Femur (tissue), 1 donor: ENCODE results near the gene HSD17B14.
A peak's percentile ranks its signal among the peaks of the same experiment; 100 is the strongest.
"Not testable (repeated sequence)": the region's sequence is repeated elsewhere in the genome, so short reads cannot be mapped to it uniquely, and the experiment has no call there.

Experiments used
- DNase-seq: peaks from one replicate; pipeline ENCODE4 v3.0.0-alpha.2; 2017

HSD17B14 gene

DNA sequence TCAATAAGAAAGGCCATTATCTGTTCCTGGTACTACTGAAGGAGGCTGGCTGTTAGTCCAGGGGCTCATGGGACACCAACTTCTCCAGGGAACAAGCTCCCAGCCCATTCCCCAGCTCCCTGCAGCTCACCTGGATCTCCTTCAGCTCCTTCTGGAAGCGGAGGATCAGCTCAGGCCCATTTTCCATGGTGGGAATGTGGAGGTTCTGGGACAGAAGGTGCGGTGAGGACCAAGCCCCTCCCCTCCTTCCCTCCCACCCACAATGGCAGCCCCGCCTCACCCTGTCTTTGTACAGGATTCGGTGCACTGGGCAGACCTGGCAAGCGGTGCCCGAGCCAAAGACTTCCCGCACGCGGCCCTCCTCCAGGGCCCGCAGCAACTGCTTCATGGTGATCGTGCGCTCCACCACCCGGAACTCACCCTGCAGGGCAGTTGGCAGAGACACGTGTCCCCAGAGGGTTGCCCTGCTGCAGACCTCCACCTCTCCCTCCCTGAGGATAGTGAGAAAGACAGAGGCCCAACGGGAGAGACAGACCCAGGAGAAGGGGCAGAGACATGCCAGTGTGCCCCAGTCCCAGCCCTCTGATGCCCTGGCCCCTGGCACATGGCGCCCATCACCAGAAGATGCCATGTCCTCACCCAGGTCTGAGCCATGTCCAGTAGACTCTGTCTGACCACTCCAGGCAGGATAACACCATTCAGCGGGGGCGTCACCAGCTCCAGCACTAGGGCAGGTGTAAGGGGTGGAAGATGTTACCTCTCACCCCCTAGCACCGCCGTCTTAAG is 39.8 kb downstream of the HSD17B14 start:
- DNase-seq = no peak

DNA sequence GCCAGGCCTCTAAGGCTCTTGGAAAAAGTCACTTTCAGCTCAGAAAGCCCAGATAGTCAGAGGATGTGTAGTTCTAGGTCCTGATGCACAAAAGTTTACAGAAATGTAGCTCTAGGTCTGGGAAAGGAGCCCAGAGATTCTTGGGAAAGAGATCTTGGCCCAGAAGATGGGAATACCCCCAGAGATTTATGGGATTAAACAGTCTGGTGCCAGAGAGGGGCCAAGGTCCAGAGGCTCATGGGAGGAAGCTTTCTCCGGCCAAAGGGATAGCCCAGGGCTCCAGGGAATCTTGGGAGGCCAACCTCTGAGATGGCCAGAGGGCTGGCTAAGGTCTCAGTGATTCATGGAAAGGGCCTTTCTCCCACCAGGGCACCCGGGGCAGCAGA is 40.6 kb downstream of the HSD17B14 start:
- no peak for DNase-seq

- peak; percentile 97 for DNase-seq
Measured at GRCh38 chr19:48795055-48795684, 41.1 kb downstream of the HSD17B14 start.

DNA sequence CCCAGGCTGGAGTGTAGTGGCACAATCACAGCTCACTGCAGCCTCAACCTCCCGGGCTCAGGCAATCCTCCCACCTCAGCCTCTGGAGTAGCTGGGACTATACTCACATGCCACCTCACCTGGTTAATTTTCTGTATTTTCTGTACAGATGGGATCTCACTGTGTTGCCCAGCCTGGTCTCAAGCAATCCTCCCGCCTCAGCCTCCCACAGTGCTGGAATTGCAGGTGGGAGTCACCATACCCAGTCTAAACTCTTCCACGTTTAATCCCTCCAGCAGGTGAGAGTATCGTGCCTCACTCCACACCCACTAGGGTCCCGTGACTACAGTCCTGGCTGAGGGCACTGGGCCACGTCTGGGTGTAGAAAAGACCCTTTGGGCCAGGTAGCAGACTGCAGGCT is 42.0 kb downstream of the HSD17B14 start:
- no peak for DNase-seq

DNA sequence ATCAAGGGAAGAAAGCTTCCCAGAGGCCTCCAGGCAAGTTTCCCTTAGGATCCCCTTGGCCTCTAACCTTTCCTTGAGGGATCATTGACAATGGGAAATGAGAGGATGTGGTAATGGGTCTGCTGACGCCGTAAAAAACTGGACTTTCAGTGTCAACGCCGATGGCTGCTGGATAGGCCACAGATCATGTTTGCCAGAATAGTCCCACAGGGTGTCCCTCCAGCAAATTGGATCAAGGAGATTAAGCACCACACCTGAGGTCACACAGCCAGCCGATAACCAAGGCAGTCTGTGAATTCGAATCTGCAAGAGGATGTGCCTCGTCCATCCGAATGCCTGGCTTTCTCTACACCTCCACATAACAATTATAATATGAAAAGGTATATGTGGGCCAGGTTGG is 43.0 kb downstream of the HSD17B14 start:
- no peak for DNase-seq

DNA sequence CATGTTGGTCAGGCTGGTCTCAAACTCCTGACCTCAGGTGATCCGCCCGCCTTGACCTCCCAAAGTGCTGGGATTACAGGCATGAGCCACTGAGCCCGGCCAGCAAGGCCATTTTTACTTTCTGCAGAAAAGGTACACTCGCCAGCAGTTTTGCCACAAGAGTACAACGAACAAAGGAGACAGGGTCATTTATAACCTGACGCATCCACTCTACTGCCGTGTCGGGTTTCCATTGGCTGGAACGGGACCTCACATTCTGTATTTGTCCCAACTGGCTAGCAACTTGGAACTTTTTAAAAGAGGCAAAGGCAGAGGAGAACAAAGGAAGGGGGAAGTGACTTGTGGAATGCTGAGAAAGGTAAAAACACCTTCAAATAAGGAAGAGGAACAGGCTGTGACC is 49.0 kb downstream of the HSD17B14 start:
- not testable (repeated sequence) for DNase-seq

GRCh38 chr19:48786422-48786821 is 49.9 kb downstream of the HSD17B14 start:
- DNase-seq = not testable (repeated sequence)

- DNase-seq = no peak
Measured at GRCh38 chr19:48784527-48784926, 51.8 kb downstream of the HSD17B14 start.

DNA sequence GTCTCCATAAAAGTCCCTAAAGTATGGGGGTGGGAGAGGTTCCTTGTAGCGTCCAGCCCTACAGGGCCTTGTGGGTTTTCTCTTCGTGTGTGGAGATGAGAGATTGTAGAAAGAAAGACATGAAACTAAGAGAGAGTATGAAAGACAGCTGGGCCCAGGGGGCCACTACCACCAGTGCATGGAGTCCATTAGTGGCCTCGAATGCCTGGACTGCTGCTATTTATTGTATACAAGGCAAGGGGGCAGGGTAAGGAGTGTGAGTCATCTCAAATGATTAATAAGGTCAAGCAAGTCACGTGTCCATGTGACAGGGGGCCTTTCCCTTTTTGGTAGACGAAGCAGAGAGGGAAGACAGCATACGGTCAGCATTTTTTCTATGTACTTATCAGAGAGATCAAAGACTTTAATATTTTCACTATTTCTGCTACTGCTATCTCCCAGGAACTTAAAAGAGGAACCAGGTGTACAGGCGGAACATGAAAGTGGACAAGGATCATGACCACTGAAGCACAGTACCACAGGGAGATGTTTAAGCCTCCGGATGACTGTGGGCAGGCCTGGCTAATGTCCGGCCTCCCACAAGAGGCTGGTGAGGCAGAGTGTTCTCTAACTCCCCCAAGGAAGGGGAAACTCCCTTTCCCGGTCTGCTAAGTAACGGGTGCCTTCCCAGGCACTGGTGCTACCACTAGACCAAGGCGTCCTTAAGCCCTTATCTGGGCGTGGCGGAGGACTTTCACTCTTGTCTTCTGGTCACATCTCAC is 55.5 kb downstream of the HSD17B14 start:
- DNase-seq = no peak

DNA sequence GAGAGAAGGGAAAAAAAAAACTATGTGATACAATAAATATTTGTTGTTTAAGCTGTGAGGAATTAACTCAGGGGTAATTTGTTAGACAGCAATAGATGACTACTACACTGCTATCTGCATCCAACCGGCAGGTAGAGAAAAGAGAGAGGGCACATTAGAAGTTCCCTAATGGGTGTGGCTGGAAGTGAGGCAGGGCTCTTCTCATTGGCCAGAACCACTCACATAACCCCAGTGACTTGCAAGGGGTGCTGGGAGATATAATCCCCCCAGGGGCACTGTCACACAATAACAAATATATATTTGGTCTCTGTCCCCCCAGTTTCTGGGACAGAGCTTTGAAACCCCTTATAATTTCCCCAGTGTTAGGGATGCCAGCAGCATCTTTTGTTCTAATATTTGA is 56.7 kb downstream of the HSD17B14 start:
- DNase-seq = no peak

DNA sequence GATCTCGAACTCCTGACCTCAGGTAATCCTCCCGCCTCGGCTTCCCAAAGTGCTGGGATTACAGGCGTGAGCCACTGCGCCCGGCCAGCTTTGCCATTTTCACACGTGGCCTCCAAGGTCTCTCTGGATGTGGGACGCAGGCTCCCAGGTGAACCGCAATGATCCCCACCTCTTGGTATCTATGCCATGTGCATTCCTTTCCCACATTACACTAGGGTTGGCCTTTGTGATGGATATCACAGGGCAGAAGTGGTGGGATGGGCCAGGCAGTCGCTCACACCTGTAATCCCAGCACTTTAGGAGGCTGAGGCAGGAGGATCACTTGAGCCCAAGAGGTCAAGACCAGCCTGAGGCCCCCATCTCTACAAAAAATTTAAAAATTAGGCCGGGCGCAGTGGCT is 58.6 kb downstream of the HSD17B14 start:
- DNase-seq = no peak

GRCh38 chr19:48777139-48777538 is 59.2 kb downstream of the HSD17B14 start:
- no peak for DNase-seq

- no peak for DNase-seq
Measured at GRCh38 chr19:48772503-48772953, 63.8 kb downstream of the HSD17B14 start.

- no peak for DNase-seq
Measured at GRCh38 chr19:48770734-48771472, 65.4 kb downstream of the HSD17B14 start.

- DNase-seq = no peak
Measured at GRCh38 chr19:48770266-48770665, 66.0 kb downstream of the HSD17B14 start.

DNA sequence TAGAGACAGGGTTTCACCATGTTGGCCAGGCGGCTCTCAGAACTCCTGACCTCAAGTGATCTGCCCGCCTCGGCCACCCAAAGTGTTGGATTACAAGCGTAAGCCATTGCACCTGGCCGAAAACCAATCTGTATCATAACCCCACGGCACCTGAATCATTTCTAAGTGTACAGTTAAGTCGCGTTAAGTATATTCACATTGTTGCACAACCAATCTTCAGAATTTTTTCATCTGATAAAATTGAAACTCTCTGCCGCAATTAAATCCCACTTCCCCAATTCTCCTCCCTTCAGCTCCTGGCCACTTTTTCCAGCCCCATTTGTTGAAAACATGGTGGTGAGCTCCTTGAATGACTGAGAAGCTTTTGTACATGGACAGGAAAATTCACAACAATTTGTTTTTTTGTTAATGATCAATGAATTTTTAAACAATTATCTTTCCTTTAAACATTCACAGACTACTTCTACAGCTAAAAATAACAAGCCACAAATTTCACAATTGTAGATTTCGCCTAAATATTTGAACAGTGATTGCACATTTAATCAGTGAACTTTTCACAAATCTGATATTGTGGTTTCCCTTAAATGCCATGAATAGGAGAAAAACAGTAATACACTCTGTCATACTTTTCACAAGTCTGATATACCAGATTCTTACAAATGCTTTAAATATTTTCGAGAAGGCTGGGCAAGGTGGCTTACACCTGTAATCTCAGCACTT is 67.1 kb downstream of the HSD17B14 start:
- DNase-seq = no peak

- DNase-seq = not testable (repeated sequence)
Measured at GRCh38 chr19:48768171-48768753, 68.0 kb downstream of the HSD17B14 start.

DNA sequence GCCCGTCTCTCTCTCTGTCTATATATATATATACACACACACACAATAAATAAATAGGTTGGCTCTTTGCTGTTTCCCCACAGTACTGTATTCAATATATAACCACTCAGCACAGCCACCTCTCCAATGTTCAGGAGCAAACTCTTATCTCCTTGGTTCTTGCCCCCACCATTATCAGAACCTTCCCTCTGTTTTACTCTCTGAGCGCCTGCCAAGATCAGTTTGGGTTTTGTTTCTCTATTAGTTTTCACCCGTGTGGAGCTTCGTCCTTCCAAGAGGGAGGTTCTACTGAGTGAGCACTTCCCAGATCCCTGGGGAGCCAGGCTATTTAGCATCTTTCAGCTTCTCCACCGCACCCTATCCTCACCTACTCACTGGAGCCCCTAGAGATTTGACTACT is 70.5 kb downstream of the HSD17B14 start:
- not testable (repeated sequence) for DNase-seq
